Gastrocnemius medialis (tissue), 4 donors: ENCODE results near the gene SHANK2. TPM values are rescaled to one million over a fixed set of nuclear protein-coding genes. Genes with fewer than 3 reads are reported as not detected.

Experiments used
- ATAC-seq, 2 donors: fragments of 150-250 bp; one replicate each; pipeline ENCODE4 v1.9.1; 2016
- DNase-seq, 2 donors: peaks; one replicate each; pipeline ENCODE4 v3.0.0-alpha.2; 2019
- H3K27ac ChIP-seq, 4 donors: fragments of 200-600 bp; sonication (generic); 1 replicate in 1 of 4; 2 replicates in 3 of 4; pipeline ENCODE4 v1.5.1; 2016 to 2018; ENCODE audit warnings: mild to moderate bottlenecking in 2 of 4, moderate library complexity in 1 of 4
- H3K27me3 ChIP-seq, 3 donors: fragments of 200-600 bp; sonication (generic) in 2 of 3; 1 replicate in 1 of 3; 2 replicates in 2 of 3; pipeline versions ENCODE4 v1.5.1 to v1.6.0; 2016 to 2019; ENCODE audit warnings: mild to moderate bottlenecking in 1 of 3, moderate library complexity in 1 of 3
- H3K36me3 ChIP-seq, 2 donors: fragments of 200-600 bp; sonication (generic) in 1 of 2; one replicate each; pipeline ENCODE4 v1.5.1; 2017 to 2018
- H3K4me1 ChIP-seq, 2 donors: fragments of 200-600 bp; sonication (generic) in 1 of 2; one replicate each; pipeline ENCODE4 v1.5.1; 2016 to 2017; ENCODE audit warnings: mild to moderate bottlenecking in 2 of 2
- H3K4me3 ChIP-seq, 4 donors: fragments of 200-600 bp; sonication (generic) in 3 of 4; 1 replicate in 1 of 4; 2 replicates in 3 of 4; pipeline ENCODE4 v1.5.1; 2016 to 2019; ENCODE audit warnings: mild to moderate bottlenecking in 2 of 4
- H3K9me3 ChIP-seq, 3 donors: fragments of 200-600 bp; sonication (generic) in 2 of 3; 1 replicate in 1 of 3; 2 replicates in 2 of 3; pipeline ENCODE4 v1.5.1; 2016 to 2019
- CTCF ChIP-seq, 5 experiments: fragments of 450-650 bp in 3 of 5; fragments of 200-600 bp in 2 of 5; sonication (generic) in 2 of 5; IDR thresholded peaks in 4 of 5; conservative IDR thresholded peaks in 1 of 5; 1 replicate in 4 of 5; 2 replicates in 1 of 5; pipeline ENCODE4 v1.5.1; 2016 to 2019; ENCODE audit warnings: antibody characterized with exemption in 5 of 5, mild to moderate bottlenecking in 3 of 5, moderate library complexity in 3 of 5
- POLR2A ChIP-seq, 2 donors: fragments of 450-650 bp; IDR thresholded peaks; one replicate each; pipeline ENCODE4 v1.6.1; 2017; ENCODE audit warnings: antibody characterized with exemption in 2 of 2, mild to moderate bottlenecking in 2 of 2, moderate library complexity in 2 of 2
- in situ Hi-C, 4 donors: fragments of 200-750 bp; cut with MboI; loops; one replicate each; pipeline versions ENCODE4 v1.15.0 to v1.8.0; 2017; ENCODE audit warnings: low sequenced_read_pairs in 4 of 4
- intact Hi-C: fragments of 100-400 bp; cut with DNase I; formaldehyde crosslinking; loops from one replicate; pipeline ENCODE4 v1.15.1; 2023; ENCODE audit warnings: low total_unique reads
- total RNA-seq, 4 donors: library from RNA; depleted of rRNA; stranded (reverse); fragments of >200 nt; gene quantifications; one replicate each; pipeline versions ENCODE4 v1.1.0 to v1.2.3, GENCODE V29; 2016

Gene SHANK2
- total RNA-seq: under 1 TPM in 1 of 4 donors, not detected in 3; 0.40 TPM

GRCh38 chr11:71252269-71252769, at the start of gene SHANK2:
Gene SHANK2 (minus strand): TSS chr11:71252577. CDS start chr11:71147326, 105,251 bp downstream.
- DNase-seq: no peak
- Histone ChIP-seq H3K4me3 (peak within 1 kb of the TSS; percentile 7 to 35 (median 20)), H3K4me1 (peaks cover 0 to 12% of the 10 kb centered on the region in 2 donors), H3K36me3 (no peaks in the 10 kb centered on the region), H3K27ac (no peak within 1 kb of the TSS), H3K27me3 (peaks cover 58 to 75% (median 65%) of the 10 kb centered on the region in 3 donors), H3K9me3 (no peaks in the 10 kb centered on the region)
- no peak for TF ChIP-seq POLR2A (IDR thresholded peaks at IDR 0.05)
- TF ChIP-seq CTCF (IDR thresholded peaks at IDR 0.05 in 4 of 5, conservative IDR thresholded peaks at IDR 0.05 in 1 of 5): no peak
- in situ Hi-C loops: no loop called here
- intact Hi-C loops: no loop called here
- ATAC-seq: no peak

DNA sequence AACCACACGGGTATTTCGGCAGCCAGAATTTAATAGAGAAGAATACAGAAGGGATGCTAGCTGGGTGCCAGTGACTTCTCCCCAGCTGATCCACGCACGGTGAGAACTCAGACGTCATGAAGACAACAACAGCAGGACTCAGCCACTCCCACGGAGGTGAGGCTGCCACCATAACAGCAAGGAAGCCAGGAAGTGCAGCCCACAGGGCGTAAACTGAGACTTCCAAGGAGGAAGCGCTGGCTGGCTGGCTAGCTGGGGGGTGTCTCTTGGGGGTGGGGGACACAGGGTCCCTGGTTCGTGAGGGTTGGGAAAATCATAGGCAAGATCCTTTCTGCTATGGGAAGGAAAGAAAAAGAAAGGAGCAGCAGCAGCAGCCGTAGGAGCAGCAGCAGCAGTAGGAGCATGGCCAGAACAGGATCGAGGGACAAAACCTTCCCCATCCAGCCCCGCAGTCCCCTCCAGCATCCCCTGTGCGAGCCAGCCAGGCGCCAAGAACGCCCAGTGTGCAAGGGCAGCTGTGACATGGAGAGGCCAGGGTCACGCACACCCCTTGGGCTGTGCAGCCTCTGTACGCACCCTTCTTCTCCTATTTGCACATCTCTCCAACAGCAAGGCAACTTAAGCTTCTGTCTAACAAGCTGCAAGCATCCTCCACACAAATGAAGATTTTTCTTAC, 49.6 kb upstream of the SHANK2 start:
- Histone ChIP-seq H3K4me1 (no peaks in the 10 kb centered on the region), H3K27ac (no peak overlapping the region), H3K4me3 (no peak overlapping the region), H3K27me3 (peaks cover 0 to 11% (median 0%) of the 10 kb centered on the region in 3 donors), H3K36me3 (no peaks in the 10 kb centered on the region), H3K9me3 (no peaks in the 10 kb centered on the region)
- DNase-seq (no peak), ATAC-seq (no peak)
- intact Hi-C loops (no loop called here), in situ Hi-C loops (no loop called here)
- TF ChIP-seq POLR2A (IDR thresholded peaks at IDR 0.05) (no peak), CTCF (IDR thresholded peaks at IDR 0.05 in 4 of 5, conservative IDR thresholded peaks at IDR 0.05 in 1 of 5) (no peak)

- ATAC-seq (no peak), DNase-seq (no peak)
- no peaks in the 10 kb centered on the region for H3K36me3 ChIP-seq
- no peaks in the 10 kb centered on the region for H3K9me3 ChIP-seq
- H3K27ac ChIP-seq: no peak overlapping the region
- H3K4me3 ChIP-seq: no peak overlapping the region
- in situ Hi-C loops: no loop called here
- intact Hi-C loops: no loop called here
- TF ChIP-seq POLR2A (IDR thresholded peaks at IDR 0.05) (no peak), CTCF (IDR thresholded peaks at IDR 0.05 in 4 of 5, conservative IDR thresholded peaks at IDR 0.05 in 1 of 5) (no peak)
- H3K27me3 ChIP-seq: peaks cover 0 to 11% (median 0%) of the 10 kb centered on the region in 3 donors
- H3K4me1 ChIP-seq: no peaks in the 10 kb centered on the region
Measured at GRCh38 chr11:71301046-71301857, 48.9 kb upstream of the SHANK2 start.

- TF ChIP-seq POLR2A (IDR thresholded peaks at IDR 0.05): no peak
- no peak for TF ChIP-seq CTCF (IDR thresholded peaks at IDR 0.05 in 4 of 5, conservative IDR thresholded peaks at IDR 0.05 in 1 of 5)
- H3K27me3 ChIP-seq: peaks cover 0 to 11% (median 0%) of the 10 kb centered on the region in 3 donors
- H3K9me3 ChIP-seq: no peaks in the 10 kb centered on the region
- intact Hi-C loops: no loop called here
- no peaks in the 10 kb centered on the region for H3K36me3 ChIP-seq
- in situ Hi-C loops: no loop called here
- H3K4me1 ChIP-seq: no peaks in the 10 kb centered on the region
- ATAC-seq (no peak), DNase-seq (no peak)
- H3K27ac ChIP-seq: no peak overlapping the region
- H3K4me3 ChIP-seq: no peak overlapping the region
Measured at GRCh38 chr11:71300187-71300586, 47.8 kb upstream of the SHANK2 start.
